Measurements from ENCODE around the gene TPTE.
"Not testable (repeated sequence)": the region's sequence is repeated elsewhere in the genome, so short reads cannot be mapped to it uniquely, and the experiment has no call there.

Gene TPTE

GRCh38 chr21:10617133-10617752 lies 95.9 kb downstream of the TPTE start:
- DNase-seq: not testable (repeated sequence)

GRCh38 chr21:10627316-10627863 lies 106.0 kb downstream of the TPTE start:
- DNase-seq: no peak

GRCh38 chr21:10629239-10629638 lies 107.9 kb downstream of the TPTE start:
- not testable (repeated sequence) for DNase-seq

DNA sequence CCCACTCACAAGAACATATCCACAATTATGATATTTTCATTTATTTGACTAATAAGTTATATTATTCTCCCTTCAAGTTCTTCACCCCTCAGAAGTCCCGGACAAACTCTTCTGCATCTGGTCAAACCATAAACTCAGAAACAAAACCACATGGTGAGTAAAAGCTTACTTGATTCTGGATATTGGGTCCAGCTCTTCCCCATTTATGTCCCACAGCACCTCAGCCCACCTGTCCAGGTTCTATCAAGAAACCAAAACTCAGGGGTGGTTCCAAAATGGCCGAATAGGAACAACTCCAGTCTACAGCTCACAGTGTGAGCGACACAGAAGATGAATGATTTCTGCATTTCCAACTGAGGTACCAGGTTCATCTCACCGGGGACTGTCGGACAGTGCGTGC lies 109.4 kb downstream of the TPTE start:
- DNase-seq: not testable (repeated sequence)

DNA sequence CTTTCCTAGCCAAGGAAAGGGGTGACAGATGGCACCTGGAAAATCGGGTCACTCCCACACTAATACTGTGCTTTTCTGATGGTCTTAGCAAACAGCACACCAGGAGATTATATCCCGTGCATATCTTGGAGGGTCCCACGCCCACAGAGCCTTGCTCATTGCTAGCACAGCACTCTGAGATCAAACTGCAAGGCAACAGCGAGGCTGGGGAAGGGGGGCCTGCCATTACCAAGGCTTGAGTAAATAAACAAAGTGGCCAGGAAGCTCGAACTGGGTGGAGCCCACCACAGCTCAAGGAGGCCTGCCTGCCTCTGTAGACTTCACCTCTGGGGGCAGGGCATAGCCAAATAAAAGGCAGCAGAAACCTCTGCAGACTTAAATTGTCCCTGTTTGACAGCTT lies 109.9 kb downstream of the TPTE start:
- DNase-seq: not testable (repeated sequence)

DNA sequence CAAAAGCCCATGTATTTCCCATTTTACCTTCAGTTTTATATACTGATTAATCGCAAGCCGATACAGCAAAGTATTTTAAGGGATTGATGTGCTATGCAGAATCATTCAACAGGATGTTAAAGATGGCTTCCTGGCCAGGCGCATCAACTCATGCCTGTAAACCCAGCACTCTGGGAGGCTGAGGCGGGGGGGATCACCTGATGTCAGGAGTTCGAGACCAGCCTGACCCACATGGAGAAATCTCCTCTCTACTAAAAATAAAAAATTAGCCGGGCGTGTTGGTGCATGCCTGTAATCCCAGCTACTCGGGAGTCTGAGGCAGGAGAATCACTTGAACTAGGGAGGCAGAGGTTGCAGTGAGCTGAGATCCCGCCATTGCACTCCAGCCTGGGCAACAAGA lies 116.8 kb downstream of the TPTE start:
- DNase-seq: not testable (repeated sequence)

GRCh38 chr21:10639123-10639522 lies 117.7 kb downstream of the TPTE start:
- no peak for DNase-seq

- not testable (repeated sequence) for DNase-seq
Measured at GRCh38 chr21:10639746-10640145, 118.4 kb downstream of the TPTE start.

DNA sequence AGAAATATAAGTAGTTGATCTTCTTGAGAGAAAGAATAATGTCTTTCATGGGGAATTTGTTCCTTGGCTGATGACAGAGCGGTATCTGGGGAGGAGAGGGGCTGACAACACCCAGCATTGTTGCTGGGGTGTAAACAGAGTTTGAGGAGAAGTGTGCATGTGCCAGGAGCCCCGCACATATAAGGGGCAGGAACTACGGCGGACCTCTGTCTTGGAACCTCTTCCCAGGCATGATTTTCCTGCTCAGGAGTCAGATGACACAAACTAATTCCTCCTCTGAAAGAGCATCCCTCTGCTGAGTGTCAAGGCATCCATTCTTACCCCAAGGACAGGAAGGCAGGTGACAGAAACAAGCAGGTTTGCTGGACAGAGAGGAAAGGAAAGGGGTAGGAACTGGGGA lies 119.1 kb downstream of the TPTE start:
- no peak for DNase-seq

- DNase-seq: no peak
Measured at GRCh38 chr21:10641107-10641506, 119.7 kb downstream of the TPTE start.

- not testable (repeated sequence) for DNase-seq
Measured at GRCh38 chr21:10645667-10646066, 124.3 kb downstream of the TPTE start.

DNA sequence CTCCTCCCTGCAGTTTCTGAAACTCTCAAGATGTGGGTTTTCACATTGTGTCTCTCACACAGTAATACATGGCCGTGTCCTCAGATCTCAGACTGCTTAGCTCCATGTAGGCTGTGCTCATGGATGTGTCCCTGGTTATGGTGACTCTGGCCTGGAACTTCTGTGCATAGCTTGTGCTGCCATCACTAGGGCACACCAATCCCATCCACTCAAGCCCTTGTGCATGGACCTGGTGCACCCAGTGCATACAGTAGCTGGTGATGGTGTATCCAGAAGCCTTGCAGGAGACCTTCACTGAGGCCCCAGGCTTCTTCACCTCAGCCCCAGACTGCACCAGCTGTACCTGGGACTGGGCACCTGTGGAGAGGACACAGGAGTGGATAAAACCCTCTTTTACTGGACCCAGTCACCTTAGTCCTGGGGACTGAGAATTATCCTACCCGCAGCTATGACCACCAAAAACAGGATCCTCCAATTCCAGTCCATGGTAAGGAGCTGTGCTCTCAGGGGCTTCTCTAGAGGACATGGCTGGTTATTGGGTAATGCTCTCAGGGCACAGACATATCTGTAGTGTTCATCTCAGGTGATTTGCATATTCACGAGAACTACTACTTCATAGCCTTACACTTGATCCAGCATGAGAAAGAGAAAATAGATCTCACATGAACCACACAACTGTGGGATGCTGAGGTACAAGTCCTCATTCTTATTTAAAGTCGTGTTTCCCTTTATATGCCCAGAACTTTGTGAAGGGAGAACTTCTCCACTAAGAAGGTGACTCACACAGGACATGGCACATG lies 128.2 kb downstream of the TPTE start:
- not testable (repeated sequence) for DNase-seq

GRCh38 chr21:10650297-10650696 lies 128.9 kb downstream of the TPTE start:
- not testable (repeated sequence) for DNase-seq

Data from NCI-H226 (cell line).